WTC11 (cell line): Measurements from ENCODE around the gene SNRNP70. TPM values are rescaled to one million over a fixed set of nuclear protein-coding genes. Genes with fewer than 3 reads are reported as not detected.

Source experiments
- ATAC-seq: fragments of 200-7000 bp; cut with Tn5 transposase; 2 replicates; pipeline ENCODE4 v1.10.0; 2021; ENCODE audit warnings: mild to moderate bottlenecking, moderate library complexity
- CTCF ChIA-PET: fragments of 300-600 bp; sonication (Branson Sonifier 250); formaldehyde crosslinking; loops from one replicate; lab custom pipeline; 2021; ENCODE audit warnings: antibody characterized with exemption; lab: Charles Lee
- POLR2A ChIA-PET: fragments of 350-600 bp; sonication (Branson Sonifier 250); formaldehyde crosslinking; loops from one replicate; lab custom pipeline; 2021; ENCODE audit warnings: antibody characterized with exemption; lab: Charles Lee
- DNase-seq: peaks from one replicate; pipeline ENCODE4 v3.0.0; 2021; ENCODE audit warnings: low spot score
- H3K27ac Mint-ChIP-seq: 2 replicates; pipeline ENCODE4 v1.8.0; 2021; ENCODE audit warnings: mixed read lengths
- H3K27me3 Mint-ChIP-seq: 2 replicates; pipeline ENCODE4 v1.8.0; 2021; ENCODE audit warnings: low read depth, mild to moderate bottlenecking, moderate library complexity, mixed read lengths
- H3K36me3 Mint-ChIP-seq: 2 replicates; pipeline ENCODE4 v1.8.0; 2021; ENCODE audit warnings: mixed read lengths
- H3K4me1 Mint-ChIP-seq: 2 replicates; pipeline ENCODE4 v1.8.0; 2022; ENCODE audit warnings: mixed read lengths
- H3K4me3 Mint-ChIP-seq: 2 replicates; pipeline ENCODE4 v1.8.0; 2021; ENCODE audit warnings: mild to moderate bottlenecking, moderate library complexity, mixed read lengths
- H3K9me3 Mint-ChIP-seq: 2 replicates; pipeline ENCODE4 v1.8.0; 2021; ENCODE audit warnings: mixed read lengths
- ESRRA ChIP-seq: sonication (generic); formaldehyde crosslinking; IDR thresholded peaks from 2 replicates; pipeline ENCODE4 v1.8.1; 2022; ENCODE audit warnings: mild to moderate bottlenecking, missing genetic modification reagents, borderline replicate concordance
- FOXK1 ChIP-seq: sonication (generic); formaldehyde crosslinking; IDR thresholded peaks from 2 replicates; pipeline ENCODE4 v1.8.0; 2022; ENCODE audit warnings: mild to moderate bottlenecking, moderate library complexity, missing genetic modification reagents
- GABPB1 ChIP-seq: sonication (generic); formaldehyde crosslinking; IDR thresholded peaks from 2 replicates; pipeline ENCODE4 v1.8.1; 2023; ENCODE audit warnings: mild to moderate bottlenecking, missing genetic modification reagents
- IRF2 ChIP-seq: sonication (generic); formaldehyde crosslinking; IDR thresholded peaks from 2 replicates; pipeline ENCODE4 v1.8.0; 2022; ENCODE audit warnings: low read depth, missing genetic modification reagents, borderline replicate concordance
- MYBL2 ChIP-seq: sonication (generic); formaldehyde crosslinking; IDR thresholded peaks from 2 replicates; pipeline ENCODE4 v1.8.1; 2023; ENCODE audit warnings: mild to moderate bottlenecking, moderate library complexity, missing genetic modification reagents
- NFE2L1 ChIP-seq: sonication (generic); formaldehyde crosslinking; IDR thresholded peaks from 2 replicates; pipeline ENCODE4 v1.8.1; 2023; ENCODE audit warnings: missing genetic modification reagents
- NFYB ChIP-seq: sonication (generic); formaldehyde crosslinking; conservative IDR thresholded peaks from 2 replicates; pipeline ENCODE4 v1.8.0; 2022; ENCODE audit warnings: low read depth, missing genetic modification reagents
- SMAD3 ChIP-seq: sonication (generic); formaldehyde crosslinking; IDR thresholded peaks from 2 replicates; pipeline ENCODE4 v1.8.0; 2022; ENCODE audit warnings: missing genetic modification reagents, mild to moderate bottlenecking, borderline replicate concordance
- ZBTB21 ChIP-seq: sonication (generic); formaldehyde crosslinking; IDR thresholded peaks from 2 replicates; pipeline ENCODE4 v1.8.1; 2023; ENCODE audit warnings: mild to moderate bottlenecking, missing genetic modification reagents, borderline replicate concordance
- ZNF263 ChIP-seq: sonication (generic); formaldehyde crosslinking; IDR thresholded peaks from 2 replicates; pipeline ENCODE4 v1.8.1; 2022; ENCODE audit warnings: low read depth, mild to moderate bottlenecking, moderate library complexity, missing genetic modification reagents
- ZNF416 ChIP-seq: fragments of 250-450 bp; sonication (Bioruptor Pico); IDR thresholded peaks from 2 replicates; pipeline ENCODE4 v1.9.0; 2021; ENCODE audit warnings: mild to moderate bottlenecking, inconsistent platforms
- total RNA-seq: library from RNA; stranded (reverse); gene quantifications from 3 replicates; pipeline ENCODE4 v1.2.3, GENCODE V29; 2021
- TF ChIP-seq, protein P1 (sequence below): sonication (generic); formaldehyde crosslinking; IDR thresholded peaks from 2 replicates; pipeline ENCODE4 v1.8.0; 2023; ENCODE audit warnings: mild to moderate bottlenecking, missing genetic modification reagents
- TF ChIP-seq, protein P2 (sequence below): fragments of 250-450 bp; sonication (Bioruptor Pico); IDR thresholded peaks from 2 replicates; pipeline ENCODE4 v1.9.0; 2021; ENCODE audit warnings: mild to moderate bottlenecking
- TF ChIP-seq, protein P3 (sequence below): fragments of 250-450 bp; sonication (Bioruptor Pico); IDR thresholded peaks from 2 replicates; pipeline ENCODE4 v2.1.2; 2022; ENCODE audit warnings: mild to moderate bottlenecking, moderate library complexity
- TF ChIP-seq, protein P4 (sequence below): sonication (generic); formaldehyde crosslinking; IDR thresholded peaks from 2 replicates; pipeline ENCODE4 v1.8.1; 2023; ENCODE audit warnings: mild to moderate bottlenecking, missing genetic modification reagents
- TF ChIP-seq, protein P5 (sequence below): sonication (generic); formaldehyde crosslinking; IDR thresholded peaks from 2 replicates; pipeline ENCODE4 v1.8.0; 2022; ENCODE audit warnings: mild to moderate bottlenecking, missing genetic modification reagents
- TF ChIP-seq, protein P6 (sequence below): sonication (generic); formaldehyde crosslinking; IDR thresholded peaks from 2 replicates; pipeline ENCODE4 v1.8.1; 2022; ENCODE audit warnings: mild to moderate bottlenecking, moderate library complexity, missing genetic modification reagents
- TF ChIP-seq, protein P7 (sequence below): fragments of 250-450 bp; sonication (Bioruptor Pico); IDR thresholded peaks from 2 replicates; pipeline ENCODE4 v1.9.0; 2021; ENCODE audit warnings: mild to moderate bottlenecking, borderline replicate concordance
- TF ChIP-seq, protein P8 (sequence below): sonication (generic); formaldehyde crosslinking; IDR thresholded peaks from 2 replicates; pipeline ENCODE4 v1.8.0; 2022; ENCODE audit warnings: mild to moderate bottlenecking, missing genetic modification reagents
- TF ChIP-seq, protein P9 (sequence below): sonication (generic); formaldehyde crosslinking; conservative IDR thresholded peaks from 2 replicates; pipeline ENCODE4 v1.8.1; 2023; ENCODE audit warnings: mild to moderate bottlenecking, low read depth, missing genetic modification reagents, moderate library complexity

SNRNP70 gene
- total RNA-seq, 1 experiment from 2014 or later, result 266 TPM

DNA sequence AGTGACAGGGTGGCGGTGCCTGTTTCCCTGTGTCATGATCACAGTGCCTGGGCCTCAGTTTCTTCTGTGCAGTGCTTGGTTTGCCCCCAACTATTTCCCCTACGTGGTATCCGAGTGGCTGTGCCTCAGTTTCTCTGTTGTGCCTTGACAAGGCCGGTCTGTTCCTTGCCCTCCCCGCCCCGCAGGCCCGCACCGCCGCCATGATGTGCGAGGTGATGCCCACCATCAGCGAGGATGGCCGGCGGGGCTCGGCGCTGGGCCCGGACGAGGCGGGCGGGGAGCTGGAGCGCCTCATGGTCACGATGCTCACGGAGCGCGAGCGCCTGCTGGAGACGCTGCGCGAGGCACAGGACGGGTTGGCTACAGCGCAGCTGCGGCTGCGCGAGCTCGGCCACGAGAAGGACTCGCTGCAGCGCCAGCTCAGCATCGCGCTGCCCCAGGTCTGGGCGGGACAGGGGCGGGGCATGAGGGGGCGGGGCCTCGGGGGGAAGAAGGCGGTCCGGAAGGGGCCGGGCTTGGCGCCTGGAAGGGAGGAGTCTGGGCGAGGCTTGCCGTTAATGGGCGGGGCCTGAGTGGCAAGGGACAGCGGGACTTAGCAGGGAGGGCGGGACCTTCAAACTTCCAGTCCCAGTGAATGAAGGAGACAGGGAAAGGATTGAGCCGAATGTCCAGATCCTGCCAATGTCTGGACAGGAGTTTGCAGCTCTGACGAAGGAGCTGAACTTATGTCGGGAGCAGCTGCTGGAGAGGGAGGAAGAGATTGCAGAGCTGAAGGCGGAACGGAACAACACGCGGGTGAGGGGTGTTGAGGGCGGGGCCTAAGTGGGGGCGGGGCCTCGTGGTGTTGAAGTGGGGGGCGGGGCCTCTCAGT is 42.7 kb downstream of the SNRNP70 start:
- Mint-ChIP-seq H3K4me3 (peak overlapping the region; percentile 89), H3K27me3 (peaks cover 66% of the 10 kb centered on the region), H3K4me1 (peaks cover 25% of the 10 kb centered on the region), H3K36me3 (no peaks in the 10 kb centered on the region), H3K27ac (peak overlapping the region; percentile 97), H3K9me3 (no peaks in the 10 kb centered on the region)
- DNase-seq (peak; percentile 98), ATAC-seq (peak; percentile 90)
- POLR2A ChIA-PET, result interaction anchor here (1.3 to 1.5 kb wide), 2 partner anchors 18 to 21 kb away, joined by 5 read pairs; no protein-coding TSS in a partner anchor
- CTCF ChIA-PET, result interaction anchor here (0.6 to 9.7 kb wide), 26 partner anchors 8 to 462 kb away, joined by 3 to 118 read pairs (median 6); partner anchors contain the start of gene LIN7B
- TF ChIP-seq NFE2L1 (CRISPR knock-in tag), result peak; percentile 82; the same call in 1 of the 2 replicates
- TF ChIP-seq FOXK1 (CRISPR knock-in tag), result peak; percentile 84
- TF ChIP-seq, protein P1, sequence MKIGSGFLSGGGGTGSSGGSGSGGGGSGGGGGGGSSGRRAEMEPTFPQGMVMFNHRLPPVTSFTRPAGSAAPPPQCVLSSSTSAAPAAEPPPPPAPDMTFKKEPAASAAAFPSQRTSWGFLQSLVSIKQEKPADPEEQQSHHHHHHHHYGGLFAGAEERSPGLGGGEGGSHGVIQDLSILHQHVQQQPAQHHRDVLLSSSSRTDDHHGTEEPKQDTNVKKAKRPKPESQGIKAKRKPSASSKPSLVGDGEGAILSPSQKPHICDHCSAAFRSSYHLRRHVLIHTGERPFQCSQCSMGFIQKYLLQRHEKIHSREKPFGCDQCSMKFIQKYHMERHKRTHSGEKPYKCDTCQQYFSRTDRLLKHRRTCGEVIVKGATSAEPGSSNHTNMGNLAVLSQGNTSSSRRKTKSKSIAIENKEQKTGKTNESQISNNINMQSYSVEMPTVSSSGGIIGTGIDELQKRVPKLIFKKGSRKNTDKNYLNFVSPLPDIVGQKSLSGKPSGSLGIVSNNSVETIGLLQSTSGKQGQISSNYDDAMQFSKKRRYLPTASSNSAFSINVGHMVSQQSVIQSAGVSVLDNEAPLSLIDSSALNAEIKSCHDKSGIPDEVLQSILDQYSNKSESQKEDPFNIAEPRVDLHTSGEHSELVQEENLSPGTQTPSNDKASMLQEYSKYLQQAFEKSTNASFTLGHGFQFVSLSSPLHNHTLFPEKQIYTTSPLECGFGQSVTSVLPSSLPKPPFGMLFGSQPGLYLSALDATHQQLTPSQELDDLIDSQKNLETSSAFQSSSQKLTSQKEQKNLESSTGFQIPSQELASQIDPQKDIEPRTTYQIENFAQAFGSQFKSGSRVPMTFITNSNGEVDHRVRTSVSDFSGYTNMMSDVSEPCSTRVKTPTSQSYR, result peak; percentile 79; the same call in 1 of the 2 replicates
- TF ChIP-seq, protein P2, sequence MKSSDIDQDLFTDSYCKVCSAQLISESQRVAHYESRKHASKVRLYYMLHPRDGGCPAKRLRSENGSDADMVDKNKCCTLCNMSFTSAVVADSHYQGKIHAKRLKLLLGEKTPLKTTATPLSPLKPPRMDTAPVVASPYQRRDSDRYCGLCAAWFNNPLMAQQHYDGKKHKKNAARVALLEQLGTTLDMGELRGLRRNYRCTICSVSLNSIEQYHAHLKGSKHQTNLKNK (CRISPR knock-in tag), result no peak
- TF ChIP-seq ZNF416, result no peak
- TF ChIP-seq, protein P3, sequence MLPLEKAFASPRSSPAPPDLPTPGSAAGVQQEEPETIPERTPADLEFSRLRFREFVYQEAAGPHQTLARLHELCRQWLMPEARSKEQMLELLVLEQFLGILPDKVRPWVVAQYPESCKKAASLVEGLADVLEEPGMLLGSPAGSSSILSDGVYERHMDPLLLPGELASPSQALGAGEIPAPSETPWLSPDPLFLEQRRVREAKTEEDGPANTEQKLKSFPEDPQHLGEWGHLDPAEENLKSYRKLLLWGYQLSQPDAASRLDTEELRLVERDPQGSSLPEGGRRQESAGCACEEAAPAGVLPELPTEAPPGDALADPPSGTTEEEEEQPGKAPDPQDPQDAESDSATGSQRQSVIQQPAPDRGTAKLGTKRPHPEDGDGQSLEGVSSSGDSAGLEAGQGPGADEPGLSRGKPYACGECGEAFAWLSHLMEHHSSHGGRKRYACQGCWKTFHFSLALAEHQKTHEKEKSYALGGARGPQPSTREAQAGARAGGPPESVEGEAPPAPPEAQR (CRISPR knock-in tag), result no peak
- no peak for TF ChIP-seq IRF2
- TF ChIP-seq MYBL2 (CRISPR knock-in tag), result peak; percentile 82
- TF ChIP-seq ZBTB21 (CRISPR knock-in tag), result peak; percentile 91; the same call in 1 of the 2 replicates
- TF ChIP-seq ESRRA (CRISPR knock-in tag), result peak; percentile 81; the same call in 1 of the 2 replicates
- TF ChIP-seq SMAD3 (CRISPR knock-in tag), result peak; percentile 95
- peak; percentile 73; the same call in 1 of the 2 replicates for TF ChIP-seq GABPB1 (CRISPR knock-in tag)
- TF ChIP-seq, protein P4, sequence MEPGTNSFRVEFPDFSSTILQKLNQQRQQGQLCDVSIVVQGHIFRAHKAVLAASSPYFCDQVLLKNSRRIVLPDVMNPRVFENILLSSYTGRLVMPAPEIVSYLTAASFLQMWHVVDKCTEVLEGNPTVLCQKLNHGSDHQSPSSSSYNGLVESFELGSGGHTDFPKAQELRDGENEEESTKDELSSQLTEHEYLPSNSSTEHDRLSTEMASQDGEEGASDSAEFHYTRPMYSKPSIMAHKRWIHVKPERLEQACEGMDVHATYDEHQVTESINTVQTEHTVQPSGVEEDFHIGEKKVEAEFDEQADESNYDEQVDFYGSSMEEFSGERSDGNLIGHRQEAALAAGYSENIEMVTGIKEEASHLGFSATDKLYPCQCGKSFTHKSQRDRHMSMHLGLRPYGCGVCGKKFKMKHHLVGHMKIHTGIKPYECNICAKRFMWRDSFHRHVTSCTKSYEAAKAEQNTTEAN, result peak; percentile 86
- TF ChIP-seq NFYB (CRISPR knock-in tag), result no peak
- TF ChIP-seq, protein P5, sequence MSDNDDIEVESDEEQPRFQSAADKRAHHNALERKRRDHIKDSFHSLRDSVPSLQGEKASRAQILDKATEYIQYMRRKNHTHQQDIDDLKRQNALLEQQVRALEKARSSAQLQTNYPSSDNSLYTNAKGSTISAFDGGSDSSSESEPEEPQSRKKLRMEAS (CRISPR knock-in tag), result peak; percentile 98
- TF ChIP-seq, protein P6, sequence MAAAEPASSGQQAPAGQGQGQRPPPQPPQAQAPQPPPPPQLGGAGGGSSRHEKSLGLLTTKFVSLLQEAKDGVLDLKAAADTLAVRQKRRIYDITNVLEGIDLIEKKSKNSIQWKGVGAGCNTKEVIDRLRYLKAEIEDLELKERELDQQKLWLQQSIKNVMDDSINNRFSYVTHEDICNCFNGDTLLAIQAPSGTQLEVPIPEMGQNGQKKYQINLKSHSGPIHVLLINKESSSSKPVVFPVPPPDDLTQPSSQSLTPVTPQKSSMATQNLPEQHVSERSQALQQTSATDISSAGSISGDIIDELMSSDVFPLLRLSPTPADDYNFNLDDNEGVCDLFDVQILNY (CRISPR knock-in tag), result peak; percentile 86
- TF ChIP-seq, protein P7, sequence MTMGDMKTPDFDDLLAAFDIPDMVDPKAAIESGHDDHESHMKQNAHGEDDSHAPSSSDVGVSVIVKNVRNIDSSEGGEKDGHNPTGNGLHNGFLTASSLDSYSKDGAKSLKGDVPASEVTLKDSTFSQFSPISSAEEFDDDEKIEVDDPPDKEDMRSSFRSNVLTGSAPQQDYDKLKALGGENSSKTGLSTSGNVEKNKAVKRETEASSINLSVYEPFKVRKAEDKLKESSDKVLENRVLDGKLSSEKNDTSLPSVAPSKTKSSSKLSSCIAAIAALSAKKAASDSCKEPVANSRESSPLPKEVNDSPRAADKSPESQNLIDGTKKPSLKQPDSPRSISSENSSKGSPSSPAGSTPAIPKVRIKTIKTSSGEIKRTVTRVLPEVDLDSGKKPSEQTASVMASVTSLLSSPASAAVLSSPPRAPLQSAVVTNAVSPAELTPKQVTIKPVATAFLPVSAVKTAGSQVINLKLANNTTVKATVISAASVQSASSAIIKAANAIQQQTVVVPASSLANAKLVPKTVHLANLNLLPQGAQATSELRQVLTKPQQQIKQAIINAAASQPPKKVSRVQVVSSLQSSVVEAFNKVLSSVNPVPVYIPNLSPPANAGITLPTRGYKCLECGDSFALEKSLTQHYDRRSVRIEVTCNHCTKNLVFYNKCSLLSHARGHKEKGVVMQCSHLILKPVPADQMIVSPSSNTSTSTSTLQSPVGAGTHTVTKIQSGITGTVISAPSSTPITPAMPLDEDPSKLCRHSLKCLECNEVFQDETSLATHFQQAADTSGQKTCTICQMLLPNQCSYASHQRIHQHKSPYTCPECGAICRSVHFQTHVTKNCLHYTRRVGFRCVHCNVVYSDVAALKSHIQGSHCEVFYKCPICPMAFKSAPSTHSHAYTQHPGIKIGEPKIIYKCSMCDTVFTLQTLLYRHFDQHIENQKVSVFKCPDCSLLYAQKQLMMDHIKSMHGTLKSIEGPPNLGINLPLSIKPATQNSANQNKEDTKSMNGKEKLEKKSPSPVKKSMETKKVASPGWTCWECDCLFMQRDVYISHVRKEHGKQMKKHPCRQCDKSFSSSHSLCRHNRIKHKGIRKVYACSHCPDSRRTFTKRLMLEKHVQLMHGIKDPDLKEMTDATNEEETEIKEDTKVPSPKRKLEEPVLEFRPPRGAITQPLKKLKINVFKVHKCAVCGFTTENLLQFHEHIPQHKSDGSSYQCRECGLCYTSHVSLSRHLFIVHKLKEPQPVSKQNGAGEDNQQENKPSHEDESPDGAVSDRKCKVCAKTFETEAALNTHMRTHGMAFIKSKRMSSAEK (CRISPR knock-in tag), result peak; percentile 56; the same call in 1 of the 2 replicates
- TF ChIP-seq, protein P8, sequence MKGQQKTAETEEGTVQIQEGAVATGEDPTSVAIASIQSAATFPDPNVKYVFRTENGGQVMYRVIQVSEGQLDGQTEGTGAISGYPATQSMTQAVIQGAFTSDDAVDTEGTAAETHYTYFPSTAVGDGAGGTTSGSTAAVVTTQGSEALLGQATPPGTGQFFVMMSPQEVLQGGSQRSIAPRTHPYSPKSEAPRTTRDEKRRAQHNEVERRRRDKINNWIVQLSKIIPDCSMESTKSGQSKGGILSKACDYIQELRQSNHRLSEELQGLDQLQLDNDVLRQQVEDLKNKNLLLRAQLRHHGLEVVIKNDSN (CRISPR knock-in tag), result peak; percentile 76
- TF ChIP-seq, protein P9, sequence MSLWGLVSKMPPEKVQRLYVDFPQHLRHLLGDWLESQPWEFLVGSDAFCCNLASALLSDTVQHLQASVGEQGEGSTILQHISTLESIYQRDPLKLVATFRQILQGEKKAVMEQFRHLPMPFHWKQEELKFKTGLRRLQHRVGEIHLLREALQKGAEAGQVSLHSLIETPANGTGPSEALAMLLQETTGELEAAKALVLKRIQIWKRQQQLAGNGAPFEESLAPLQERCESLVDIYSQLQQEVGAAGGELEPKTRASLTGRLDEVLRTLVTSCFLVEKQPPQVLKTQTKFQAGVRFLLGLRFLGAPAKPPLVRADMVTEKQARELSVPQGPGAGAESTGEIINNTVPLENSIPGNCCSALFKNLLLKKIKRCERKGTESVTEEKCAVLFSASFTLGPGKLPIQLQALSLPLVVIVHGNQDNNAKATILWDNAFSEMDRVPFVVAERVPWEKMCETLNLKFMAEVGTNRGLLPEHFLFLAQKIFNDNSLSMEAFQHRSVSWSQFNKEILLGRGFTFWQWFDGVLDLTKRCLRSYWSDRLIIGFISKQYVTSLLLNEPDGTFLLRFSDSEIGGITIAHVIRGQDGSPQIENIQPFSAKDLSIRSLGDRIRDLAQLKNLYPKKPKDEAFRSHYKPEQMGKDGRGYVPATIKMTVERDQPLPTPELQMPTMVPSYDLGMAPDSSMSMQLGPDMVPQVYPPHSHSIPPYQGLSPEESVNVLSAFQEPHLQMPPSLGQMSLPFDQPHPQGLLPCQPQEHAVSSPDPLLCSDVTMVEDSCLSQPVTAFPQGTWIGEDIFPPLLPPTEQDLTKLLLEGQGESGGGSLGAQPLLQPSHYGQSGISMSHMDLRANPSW (CRISPR knock-in tag), result no peak
- TF ChIP-seq ZNF263 (CRISPR knock-in tag), result no peak
